Urinary bladder (tissue), 4 donors: ENCODE measurements around the gene SYNGR4. TPM values are rescaled to one million over a fixed set of nuclear protein-coding genes. Genes with fewer than 3 reads are reported as not detected.
"Not testable (repeated sequence)": the region's sequence is repeated elsewhere in the genome, so short reads cannot be mapped to it uniquely, and the experiment has no call there.

Experiments used
- DNase-seq: peaks from one replicate; pipeline ENCODE4 v3.0.0-alpha.2; 2015; ENCODE audit errors: extremely low spot score
- H3K27ac ChIP-seq: one replicate; pipeline ENCODE4 v1.5.1; 2013; ENCODE audit warnings: low read depth, mild to moderate bottlenecking, moderate library complexity
- H3K36me3 ChIP-seq: one replicate; pipeline ENCODE4 v1.6.1; 2013; ENCODE audit warnings: mild to moderate bottlenecking, moderate library complexity; ENCODE audit not compliant: insufficient read depth
- H3K4me1 ChIP-seq: one replicate; pipeline ENCODE4 v1.6.1; 2013; ENCODE audit warnings: mild to moderate bottlenecking, moderate library complexity; ENCODE audit not compliant: insufficient read depth
- H3K4me3 ChIP-seq: one replicate; pipeline ENCODE4 v1.5.1; 2013; ENCODE audit warnings: low read depth, low read length
- WGBS: extraction: QIAGEN DNeasy Blood & Tissue Kit; methylation state at CpG from one replicate; pipeline ENCODE4 v1.1.7; 2013; 5-methylcytosine and 5-hydroxymethylcytosine counted together
- polyA plus RNA-seq: library from polyadenylated mRNA; stranded (reverse); fragments of 200-250 nt; gene quantifications from one replicate; pipeline ENCODE4 v1.2.3, GENCODE V29; 2013
- total RNA-seq: library from RNA; depleted of rRNA; stranded (reverse); fragments of >200 nt; gene quantifications from one replicate; pipeline ENCODE4 v1.2.3, GENCODE V29; 2014
- donor health status: healthy with polysubstance abuse.
- donor health status: healthy.

Gene SYNGR4
- total and polyA plus RNA-seq, 2 donors = not detected

GRCh38 chr19:48392006-48392344 lies 27.8 kb downstream of the SYNGR4 start:
- H3K36me3 ChIP-seq, H3K4me3 ChIP-seq, DNase-seq, H3K4me1 ChIP-seq, H3K27ac ChIP-seq: not testable (repeated sequence)
- WGBS = 56% methylated on average over 1 of the region's 1 CpG

DNA sequence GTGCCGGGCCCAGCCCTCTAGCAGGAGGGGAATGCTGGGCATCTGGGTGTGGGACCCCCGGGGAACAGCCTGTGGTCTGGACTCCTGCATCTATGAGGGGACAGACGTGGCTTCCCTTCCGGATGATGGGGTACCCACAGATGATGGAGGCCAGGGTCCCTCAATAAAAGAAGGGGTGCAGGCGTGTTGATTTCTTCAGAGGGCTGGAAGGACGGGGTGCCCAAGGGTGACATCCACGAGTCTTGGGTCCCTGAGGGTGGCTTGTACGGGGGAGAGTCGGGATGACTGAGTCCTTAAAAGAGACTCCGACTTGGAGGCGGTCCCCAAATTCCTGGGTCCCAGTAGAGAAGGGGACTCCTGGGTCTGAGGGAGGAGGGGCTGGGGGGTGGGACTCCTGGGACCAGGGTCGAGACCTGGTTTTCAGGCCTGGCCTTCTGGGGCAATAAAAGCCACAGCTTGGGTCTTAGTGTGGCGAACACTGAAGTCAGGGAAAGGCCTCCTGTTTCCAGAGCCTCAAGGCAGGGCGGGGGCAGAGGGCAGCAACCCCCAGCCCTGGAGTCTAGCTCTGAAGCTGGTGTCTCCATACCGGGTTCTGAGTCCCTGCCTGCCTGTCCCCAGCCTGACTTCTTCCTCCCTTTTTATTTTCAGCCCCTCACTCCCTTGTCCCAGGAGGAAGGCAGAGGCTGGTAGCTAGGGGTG lies 28.8 kb downstream of the SYNGR4 start:
- no peaks in the 10 kb centered on the region for H3K36me3 ChIP-seq
- no peak overlapping the region for H3K4me3 ChIP-seq
- no peaks in the 10 kb centered on the region for H3K4me1 ChIP-seq
- no peak for DNase-seq
- H3K27ac ChIP-seq = no peak overlapping the region
- 81% methylated on average over 15 of the region's 15 CpGs for WGBS

GRCh38 chr19:48393559-48394330 lies 29.6 kb downstream of the SYNGR4 start, which contains the start of gene GRIN2D:
Gene GRIN2D, plus strand, starts transcription at chr19:48393668. Its CDS starts 4,725 bp downstream, at chr19:48398393.
- WGBS = 2% methylated on average over 40 of the region's 40 CpGs
- Histone ChIP-seq H3K36me3 (no peaks in the 10 kb centered on the region), H3K27ac (no peak within 1 kb of the TSS), H3K4me1 (no peaks in the 10 kb centered on the region), H3K4me3 (no peak within 1 kb of the TSS)
- no peak for DNase-seq

GRCh38 chr19:48394331-48395169 lies 30.4 kb downstream of the SYNGR4 start:
- no peak for DNase-seq
- H3K4me1 ChIP-seq = no peaks in the 10 kb centered on the region
- no peaks in the 10 kb centered on the region for H3K36me3 ChIP-seq
- WGBS = 4% methylated on average over 38 of the region's 38 CpGs
- H3K27ac ChIP-seq = no peak overlapping the region
- no peak overlapping the region for H3K4me3 ChIP-seq

- Histone ChIP-seq H3K27ac (no peak overlapping the region), H3K4me1 (peaks cover 1% of the 10 kb centered on the region), H3K4me3 (no peak overlapping the region), H3K36me3 (no peaks in the 10 kb centered on the region)
- 17% methylated on average over 6 of the region's 6 CpGs for WGBS
- no peak for DNase-seq
Observed at GRCh38 chr19:48395170-48395455, 30.9 kb downstream of the SYNGR4 start.

GRCh38 chr19:48395499-48395898 lies 31.3 kb downstream of the SYNGR4 start:
- Histone ChIP-seq H3K4me3 (no peak overlapping the region), H3K36me3 (no peaks in the 10 kb centered on the region), H3K4me1 (peaks cover 1% of the 10 kb centered on the region), H3K27ac (no peak overlapping the region)
- no peak for DNase-seq
- 42% methylated on average over 9 of the region's 9 CpGs for WGBS

- 56% methylated on average over 24 of the region's 24 CpGs for whole genome bisulfite sequencing
- no peak for DNase-seq
- H3K4me1 ChIP-seq = peaks cover 1% of the 10 kb centered on the region
Observed at GRCh38 chr19:48396016-48396823, 32.1 kb downstream of the SYNGR4 start.

GRCh38 chr19:48396824-48397176 lies 32.6 kb downstream of the SYNGR4 start:
- H3K4me1 ChIP-seq = peaks cover 1% of the 10 kb centered on the region
- WGBS = 59% methylated on average over 2 of the region's 2 CpGs

More at GRCh38 chr19:48396016-48396823, 32.1 kb downstream of the SYNGR4 start:
- no peak overlapping the region for H3K27ac ChIP-seq
- H3K4me3 ChIP-seq = no peak overlapping the region
- H3K36me3 ChIP-seq = no peaks in the 10 kb centered on the region

DNA sequence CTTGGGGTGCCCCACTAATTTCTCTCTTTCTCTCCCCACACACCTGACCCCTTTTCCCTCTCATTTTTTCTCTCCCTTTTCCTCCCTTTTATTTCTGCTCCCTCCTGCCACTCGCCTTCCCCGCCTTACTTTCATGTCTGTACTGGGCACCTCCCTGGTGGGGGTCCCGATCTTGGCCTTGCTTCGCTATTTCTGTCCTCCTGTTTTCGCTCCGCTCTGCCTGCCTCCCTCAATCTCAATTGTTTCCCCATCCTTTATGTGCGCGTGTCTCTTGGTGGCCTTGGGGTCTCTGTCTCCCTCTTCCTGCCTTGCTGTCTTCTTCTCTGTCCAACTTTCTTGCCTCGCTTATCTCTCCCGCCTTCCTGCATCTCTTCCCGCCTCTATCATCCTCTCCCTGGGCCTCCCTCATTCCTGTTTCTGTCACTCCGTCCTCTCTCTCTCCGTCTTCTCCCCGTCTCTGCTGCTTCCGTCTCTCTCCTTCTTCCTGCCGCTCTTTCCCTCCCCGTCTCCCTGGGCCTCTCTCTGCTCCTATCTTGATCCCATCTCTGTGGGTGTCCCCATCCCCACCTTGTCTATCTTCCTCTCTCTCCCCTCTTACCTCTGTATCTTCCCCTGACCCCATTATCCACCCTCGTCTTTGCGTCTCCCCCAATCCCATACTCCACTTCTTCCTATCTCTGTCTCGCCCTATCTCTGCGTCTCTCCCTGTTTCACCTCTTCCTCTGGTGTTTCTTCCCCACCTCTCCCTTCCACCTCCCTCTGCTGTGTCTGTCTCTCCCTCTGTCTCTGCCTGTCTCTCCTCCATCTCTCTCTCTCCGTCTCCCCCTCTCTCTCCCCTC lies 33.3 kb downstream of the SYNGR4 start:
- 53% methylated on average over 22 of the region's 22 CpGs for WGBS
- Histone ChIP-seq H3K27ac (no peak overlapping the region), H3K4me1 (peaks cover 1% of the 10 kb centered on the region), H3K4me3 (no peak overlapping the region), H3K36me3 (no peaks in the 10 kb centered on the region)
- DNase-seq = no peak

More at GRCh38 chr19:48396824-48397176, 32.6 kb downstream of the SYNGR4 start:
- no peak overlapping the region for H3K4me3 ChIP-seq
- H3K36me3 ChIP-seq = no peaks in the 10 kb centered on the region
- no peak overlapping the region for H3K27ac ChIP-seq
- no peak for DNase-seq

- 5% methylated on average over 17 of the region's 17 CpGs for WGBS
- DNase-seq = no peak
- Histone ChIP-seq H3K4me3 (peak overlapping the region; percentile 41), H3K36me3 (no peaks in the 10 kb centered on the region), H3K27ac (no peak overlapping the region), H3K4me1 (peaks cover 1% of the 10 kb centered on the region)
Observed at GRCh38 chr19:48398102-48398374, 33.9 kb downstream of the SYNGR4 start.

DNA sequence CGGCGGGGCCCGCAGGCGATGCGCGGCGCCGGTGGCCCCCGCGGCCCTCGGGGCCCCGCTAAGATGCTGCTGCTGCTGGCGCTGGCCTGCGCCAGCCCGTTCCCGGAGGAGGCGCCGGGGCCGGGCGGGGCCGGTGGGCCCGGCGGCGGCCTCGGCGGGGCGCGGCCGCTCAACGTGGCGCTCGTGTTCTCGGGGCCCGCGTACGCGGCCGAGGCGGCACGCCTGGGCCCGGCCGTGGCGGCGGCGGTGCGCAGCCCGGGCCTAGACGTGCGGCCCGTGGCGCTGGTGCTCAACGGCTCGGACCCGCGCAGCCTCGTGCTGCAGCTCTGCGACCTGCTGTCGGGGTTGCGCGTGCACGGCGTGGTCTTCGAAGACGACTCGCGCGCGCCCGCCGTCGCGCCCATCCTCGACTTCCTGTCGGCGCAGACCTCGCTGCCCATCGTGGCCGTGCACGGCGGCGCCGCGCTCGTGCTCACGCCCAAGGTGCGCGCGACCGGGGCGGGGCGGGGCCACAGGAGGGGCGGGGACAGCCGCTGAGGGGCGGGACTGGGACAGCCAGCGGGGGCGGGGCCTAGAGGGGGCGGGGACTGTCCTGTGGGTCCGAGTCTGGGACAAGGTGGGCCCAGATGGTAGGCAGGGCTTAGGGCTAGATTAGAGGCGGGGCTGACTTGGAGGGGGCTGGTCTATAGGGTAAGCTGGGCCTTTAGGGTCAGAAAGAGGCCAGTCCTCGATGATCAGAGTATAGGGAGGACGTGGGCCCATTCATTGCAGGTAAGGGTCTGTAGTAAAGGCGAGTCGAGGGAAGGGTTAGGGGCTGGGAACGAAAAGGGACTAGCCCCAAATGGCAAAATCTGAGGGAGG lies 34.4 kb downstream of the SYNGR4 start:
- no peak for DNase-seq
- WGBS = 6% methylated on average over 104 of the region's 104 CpGs
- Histone ChIP-seq H3K4me3 (peak overlapping the region; percentile 41), H3K27ac (no peak overlapping the region), H3K36me3 (no peaks in the 10 kb centered on the region), H3K4me1 (peaks cover 1% of the 10 kb centered on the region)
